Kidney (tissue), 14 donors: ENCODE measurements around the gene PUS7L. TPM values are rescaled to one million over a fixed set of nuclear protein-coding genes. Genes with fewer than 3 reads are reported as not detected.
A peak's percentile ranks its signal among the peaks of the same experiment; 100 is the strongest.

ENCODE experiments used
- DNase-seq, 5 donors: peaks; one replicate each; pipeline ENCODE4 v3.0.0-alpha.2; 2013 to 2020
- FAIRE-seq: peaks from 2 replicates; lab custom pipeline; 2012; peaks lifted over from hg19 to GRCh38; lab: Jason Lieb, UNC
- H3K27ac ChIP-seq, 2 donors: one replicate each; pipeline ENCODE4 v1.7.0; 2013; ENCODE audit warnings: low read depth in 2 of 2, low read length in 2 of 2, inconsistent platforms in 1 of 2
- H3K27me3 ChIP-seq: one replicate; pipeline ENCODE4 v1.7.1; 2013; ENCODE audit warnings: low read length, inconsistent platforms; ENCODE audit not compliant: control insufficient read depth, insufficient read depth
- H3K36me3 ChIP-seq, 3 donors: one replicate each; pipeline versions ENCODE4 v1.7.0 to v1.7.1; 2013; ENCODE audit warnings: low read length in 3 of 3, control low read depth in 1 of 3, inconsistent platforms in 1 of 3; ENCODE audit not compliant: insufficient read depth in 3 of 3, control insufficient read depth in 2 of 3
- H3K4me1 ChIP-seq, 3 donors: one replicate each; pipeline versions ENCODE4 v1.7.0 to v1.7.1; 2013; ENCODE audit warnings: low read length in 3 of 3, inconsistent platforms in 1 of 3, low read depth in 1 of 3; ENCODE audit not compliant: control insufficient read depth in 2 of 3, insufficient read depth in 2 of 3
- H3K4me3 ChIP-seq, 3 donors: one replicate each; pipeline versions ENCODE4 v1.7.0 to v1.8.1; 2013; ENCODE audit warnings: low read length in 3 of 3, control low read depth in 1 of 3, inconsistent platforms in 1 of 3
- H3K9ac ChIP-seq, 3 donors: one replicate each; pipeline versions ENCODE4 v1.7.0 to v1.7.1; 2013; ENCODE audit warnings: low read length in 3 of 3, control low read depth in 1 of 3, inconsistent platforms in 1 of 3
- H3K9me3 ChIP-seq, 3 donors: one replicate each; pipeline versions ENCODE4 v1.7.0 to v1.7.1; 2013; ENCODE audit warnings: low read length in 3 of 3, control low read depth in 1 of 3, inconsistent platforms in 1 of 3; ENCODE audit not compliant: control insufficient read depth in 2 of 3, insufficient read depth in 1 of 3
- CTCF ChIP-seq: IDR thresholded peaks from 3 replicates; pipeline ENCODE4 v1.5.1; 2012; ENCODE audit warnings: mild to moderate bottlenecking, moderate library complexity, borderline replicate concordance; ENCODE audit not compliant: insufficient read depth; ENCODE audit errors: extremely low read depth
- intact Hi-C: fragments of 100-400 bp; cut with DNase I; formaldehyde crosslinking; loops from one replicate; pipeline ENCODE4 v1.11.1; 2022
- polyA plus RNA-seq: library from polyadenylated mRNA; stranded (reverse); fragments of 350-450 nt; fragmentation: Illumina TruSeq; extraction: RNeasy Lipid Tissue Mini Kit (QIAGEN cat#74804); gene quantifications from one replicate; pipeline ENCODE4 v1.2.3, GENCODE V29; 2014; ENCODE audit warnings: low read depth, low replicate concordance; ENCODE audit not compliant: insufficient read depth
- total RNA-seq: library from RNA; stranded (reverse); fragmentation: NEBNext Ultra II Directional; extraction: Animal tissue kit (Norgen Biotek cat#: 25700); gene quantifications from one replicate; pipeline ENCODE4 v1.2.1, GENCODE V29; 2021
- donor health status: control.
- donor health status: control.
- donor health status: control.
- donor health status: control.
- donor health status: control.
- donor health status: DM: yes; HTN: yes; CAD: no.
- donor health status: Normal renal cell carcinoma (clear cell type).

Gene PUS7L
- total and polyA plus RNA-seq, 2 donors from 2014 or later, result 1.8 to 14.5 TPM

DNA sequence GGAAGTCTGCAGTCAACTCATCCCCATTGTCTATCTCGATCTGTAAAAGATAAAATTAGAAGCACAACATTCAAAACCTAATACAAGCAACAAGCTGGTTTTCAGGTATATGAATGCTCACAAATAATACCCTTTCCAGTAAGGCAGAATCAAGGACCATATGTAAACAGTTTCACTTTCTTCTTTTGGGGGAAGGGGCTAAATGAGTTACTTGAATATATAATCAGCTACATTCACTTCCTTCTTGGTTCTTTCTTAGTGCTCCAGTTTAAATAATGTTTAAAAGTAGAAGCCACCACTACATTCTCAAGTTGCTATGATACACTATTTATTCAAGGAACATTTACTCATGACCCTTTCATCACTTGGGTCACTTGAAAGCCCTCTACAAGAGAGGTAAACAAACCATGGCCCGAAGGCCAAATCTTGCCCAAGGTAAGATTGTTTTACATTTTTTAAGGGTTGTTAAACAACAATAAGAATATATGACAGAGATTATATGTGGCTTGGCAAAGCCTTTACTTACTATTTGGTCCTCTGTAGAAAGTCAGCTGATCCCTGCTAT is 37.2 kb upstream of the PUS7L start:
- H3K9ac ChIP-seq, result no peak overlapping the region
- FAIRE-seq (no peak), DNase-seq (no peak)
- no peak overlapping the region for H3K4me3 ChIP-seq
- H3K27me3 ChIP-seq, result no peaks in the 10 kb centered on the region
- no peaks in the 10 kb centered on the region for H3K4me1 ChIP-seq
- H3K9me3 ChIP-seq, result no peaks in the 10 kb centered on the region
- H3K27ac ChIP-seq, result no peak overlapping the region
- intact Hi-C loops, result no loop called here
- TF ChIP-seq CTCF, result no peak
- H3K36me3 ChIP-seq, result peaks cover 3 to 22% (median 12%) of the 10 kb centered on the region in 3 donors

DNA sequence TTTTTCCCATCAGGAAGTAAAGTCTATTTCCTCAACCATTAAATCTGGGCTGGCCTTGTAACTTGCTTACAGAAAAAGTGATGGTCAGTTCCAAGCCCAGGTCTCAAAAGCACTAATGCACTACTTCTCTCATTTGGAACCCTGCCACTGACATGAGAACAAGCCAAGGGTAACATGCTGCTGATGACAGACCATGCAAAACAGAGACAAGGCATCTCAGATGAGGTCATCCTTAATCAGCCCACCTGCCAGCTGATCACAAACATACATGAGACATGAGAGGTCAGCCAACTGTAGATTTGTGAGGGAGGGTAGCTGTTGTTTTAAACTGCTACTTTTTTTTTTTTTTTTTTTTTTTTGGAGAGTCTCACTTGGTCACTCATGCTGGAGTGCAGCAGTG is 31.4 kb upstream of the PUS7L start:
- no peak overlapping the region for H3K27ac ChIP-seq

DNA sequence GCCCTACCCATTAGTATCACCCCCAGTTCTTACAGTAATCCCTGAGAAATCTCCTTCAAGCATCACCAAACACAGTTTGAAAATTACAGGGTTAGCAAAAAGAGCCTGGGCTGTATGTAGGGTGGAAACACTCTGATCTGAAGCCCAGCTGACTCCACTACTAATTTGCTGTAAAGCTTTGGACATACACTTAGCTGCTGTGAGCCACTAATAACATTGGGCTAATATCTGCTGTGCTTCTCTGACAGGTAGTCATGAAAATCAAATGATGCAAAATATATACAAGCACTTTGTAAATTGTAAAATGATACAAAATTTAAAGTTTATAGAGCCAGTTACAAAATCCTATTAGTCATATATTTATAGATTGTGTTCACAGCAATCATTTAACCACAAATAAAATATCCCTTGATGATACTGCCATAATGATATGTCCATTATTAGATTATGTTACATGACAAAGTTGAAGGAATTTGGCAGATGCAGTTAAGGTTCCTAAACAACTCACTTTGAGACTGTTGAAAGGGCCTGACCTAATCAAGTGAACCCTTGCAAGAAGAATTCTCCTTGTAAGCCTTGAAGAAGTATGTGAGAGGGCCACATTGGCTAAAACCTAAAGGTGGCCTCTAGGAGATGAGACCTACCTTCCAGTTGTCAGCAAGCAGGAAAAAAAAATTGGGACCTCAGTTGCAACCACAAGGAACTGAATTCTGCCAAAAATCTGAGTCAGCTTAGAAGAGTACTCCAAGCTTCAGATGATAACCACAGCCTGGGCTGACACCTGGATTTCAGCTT is 28.5 kb upstream of the PUS7L start:
- no peak for DNase-seq
- TF ChIP-seq CTCF, result no peak
- Histone ChIP-seq H3K4me3 (no peak overlapping the region), H3K27me3 (no peaks in the 10 kb centered on the region), H3K27ac (no peak overlapping the region), H3K9me3 (no peaks in the 10 kb centered on the region), H3K9ac (no peak overlapping the region), H3K4me1 (no peaks in the 10 kb centered on the region), H3K36me3 (peaks cover 0 to 28% (median 11%) of the 10 kb centered on the region in 3 donors)
- intact Hi-C loops, result no loop called here
- FAIRE-seq, result no peak

More for the DNA sequence above, 31.4 kb upstream of the PUS7L start:
- TF ChIP-seq CTCF, result no peak
- Histone ChIP-seq H3K9me3 (no peaks in the 10 kb centered on the region), H3K27me3 (no peaks in the 10 kb centered on the region), H3K4me3 (no peak overlapping the region), H3K36me3 (peaks cover 0 to 10% (median 7%) of the 10 kb centered on the region in 3 donors), H3K4me1 (no peaks in the 10 kb centered on the region), H3K9ac (no peak overlapping the region)
- intact Hi-C loops, result no loop called here
- DNase-seq, result peak in 2 of 5 donors; percentile 13 to 33
- FAIRE-seq, result no peak
